ENCODE results near the gene ASPA.

DNA sequence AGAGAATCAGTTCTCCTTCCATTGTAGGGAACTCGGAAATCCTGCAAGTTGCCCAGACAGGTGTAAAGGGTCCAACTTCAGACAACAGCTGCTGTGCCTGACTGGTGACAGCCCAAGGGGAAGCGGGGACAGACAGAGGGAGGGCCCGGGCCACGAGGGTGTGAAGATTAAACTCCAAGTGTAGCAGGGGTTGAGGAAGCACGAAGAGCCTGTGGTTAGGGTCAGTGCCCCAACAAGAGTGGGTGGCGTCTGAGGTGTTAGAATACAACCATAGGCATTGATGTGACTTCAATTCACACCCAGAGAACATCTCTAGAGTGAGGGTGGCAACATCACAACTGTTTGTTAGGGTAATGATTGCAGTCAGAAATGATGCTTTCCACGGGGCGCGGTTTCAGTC, 39.1 kb downstream of the ASPA start:
- TF ChIP-seq, protein P1, sequence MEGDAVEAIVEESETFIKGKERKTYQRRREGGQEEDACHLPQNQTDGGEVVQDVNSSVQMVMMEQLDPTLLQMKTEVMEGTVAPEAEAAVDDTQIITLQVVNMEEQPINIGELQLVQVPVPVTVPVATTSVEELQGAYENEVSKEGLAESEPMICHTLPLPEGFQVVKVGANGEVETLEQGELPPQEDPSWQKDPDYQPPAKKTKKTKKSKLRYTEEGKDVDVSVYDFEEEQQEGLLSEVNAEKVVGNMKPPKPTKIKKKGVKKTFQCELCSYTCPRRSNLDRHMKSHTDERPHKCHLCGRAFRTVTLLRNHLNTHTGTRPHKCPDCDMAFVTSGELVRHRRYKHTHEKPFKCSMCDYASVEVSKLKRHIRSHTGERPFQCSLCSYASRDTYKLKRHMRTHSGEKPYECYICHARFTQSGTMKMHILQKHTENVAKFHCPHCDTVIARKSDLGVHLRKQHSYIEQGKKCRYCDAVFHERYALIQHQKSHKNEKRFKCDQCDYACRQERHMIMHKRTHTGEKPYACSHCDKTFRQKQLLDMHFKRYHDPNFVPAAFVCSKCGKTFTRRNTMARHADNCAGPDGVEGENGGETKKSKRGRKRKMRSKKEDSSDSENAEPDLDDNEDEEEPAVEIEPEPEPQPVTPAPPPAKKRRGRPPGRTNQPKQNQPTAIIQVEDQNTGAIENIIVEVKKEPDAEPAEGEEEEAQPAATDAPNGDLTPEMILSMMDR (IDR thresholded peaks at IDR 0.05): no peak
- TF ChIP-seq EP300 (IDR thresholded peaks at IDR 0.05): no peak

Measured in tibial nerve (tissue), 4 donors.